Mesenchymal stem cell (in vitro differentiated cells and primary cell): ENCODE measurements around the gene SLC8A1.

ENCODE experiments used
- DNase-seq: peaks from one replicate; pipeline ENCODE4 v3.0.0-alpha.2; 2013
- H2AFZ ChIP-seq: one replicate; pipeline ENCODE4 v1.6.1; 2013; ENCODE audit warnings: low read depth, mild to moderate bottlenecking, control low read depth, inconsistent platforms, low read length, moderate library complexity
- H2AK5ac ChIP-seq: 2 replicates; pipeline ENCODE4 v1.6.1; 2013; ENCODE audit warnings: low read length, moderate library complexity, mild to moderate bottlenecking, inconsistent platforms; ENCODE audit not compliant: severe bottlenecking
- H2BK120ac ChIP-seq: one replicate; pipeline ENCODE4 v1.6.1; 2013; ENCODE audit warnings: low read depth, mild to moderate bottlenecking, inconsistent platforms, low read length, moderate library complexity
- H2BK12ac ChIP-seq, 2 experiments: one replicate each; pipeline ENCODE4 v1.6.1; 2013; ENCODE audit warnings: inconsistent platforms in 2 of 2, low read length in 2 of 2, mild to moderate bottlenecking in 2 of 2, moderate library complexity in 2 of 2, control low read depth in 1 of 2
- H2BK15ac ChIP-seq: one replicate; pipeline ENCODE4 v1.6.1; 2013; ENCODE audit warnings: mild to moderate bottlenecking, low read depth, inconsistent platforms; ENCODE audit not compliant: poor library complexity, severe bottlenecking
- H2BK5ac ChIP-seq: 2 replicates; pipeline ENCODE4 v1.6.1; 2013; ENCODE audit warnings: low read depth, mild to moderate bottlenecking, low read length, control low read depth, inconsistent platforms; ENCODE audit not compliant: poor library complexity, severe bottlenecking
- H3K14ac ChIP-seq, 2 experiments: one replicate each; pipeline ENCODE4 v1.6.1; 2013; ENCODE audit warnings: inconsistent platforms in 2 of 2, low read length in 2 of 2, control low read depth in 1 of 2, mild to moderate bottlenecking in 1 of 2, moderate library complexity in 1 of 2
- H3K18ac ChIP-seq, 2 experiments: one replicate each; pipeline ENCODE4 v1.6.1; 2013; ENCODE audit warnings: inconsistent platforms in 2 of 2, low read length in 2 of 2, control low read depth in 1 of 2, low read depth in 1 of 2, mild to moderate bottlenecking in 1 of 2
- H3K23ac ChIP-seq, 2 experiments: one replicate each; pipeline ENCODE4 v1.6.1; 2013; ENCODE audit warnings: inconsistent platforms in 2 of 2, low read length in 2 of 2, mild to moderate bottlenecking in 2 of 2, moderate library complexity in 2 of 2, control low read depth in 1 of 2
- H3K27ac ChIP-seq: 2 replicates; pipeline ENCODE4 v1.5.1; 2013; ENCODE audit warnings: mild to moderate bottlenecking, moderate library complexity, low read length, control low read depth, inconsistent platforms; ENCODE audit not compliant: poor library complexity, severe bottlenecking
- H3K27me3 ChIP-seq, 2 experiments: 2 replicates each; pipeline versions ENCODE4 v1.6.1 to v1.7.0; 2013; ENCODE audit warnings: low read length in 2 of 2, mild to moderate bottlenecking in 2 of 2, moderate library complexity in 2 of 2, control low read depth in 1 of 2, inconsistent platforms in 1 of 2; ENCODE audit not compliant: control insufficient read depth in 1 of 2, insufficient read depth in 1 of 2
- H3K36me3 ChIP-seq, 2 experiments: 2 replicates each; pipeline versions ENCODE4 v1.6.1 to v1.7.0; 2013; ENCODE audit warnings: low read length in 2 of 2, control low read depth in 1 of 2, inconsistent platforms in 1 of 2, low read depth in 1 of 2, mild to moderate bottlenecking in 1 of 2; ENCODE audit not compliant: insufficient read depth in 2 of 2, control insufficient read depth in 1 of 2
- H3K4ac ChIP-seq, 2 experiments: one replicate each; pipeline ENCODE4 v1.6.1; 2013; ENCODE audit warnings: inconsistent platforms in 2 of 2, low read length in 2 of 2, mild to moderate bottlenecking in 2 of 2, moderate library complexity in 2 of 2, control low read depth in 1 of 2, low read depth in 1 of 2
- H3K4me1 ChIP-seq: 2 replicates; pipeline ENCODE4 v1.6.1; 2013; ENCODE audit warnings: low read depth, low read length, control low read depth; ENCODE audit not compliant: control insufficient read depth, insufficient read depth
- H3K4me2 ChIP-seq: 2 replicates; pipeline ENCODE4 v1.6.1; 2013; ENCODE audit warnings: low read length, mild to moderate bottlenecking, inconsistent platforms; ENCODE audit not compliant: poor library complexity, severe bottlenecking
- H3K4me3 ChIP-seq, 2 experiments: 2 replicates each; pipeline versions ENCODE4 v1.5.1 to v1.7.0; 2013; ENCODE audit warnings: low read length in 2 of 2, mild to moderate bottlenecking in 2 of 2, control low read depth in 1 of 2, low read depth in 1 of 2; ENCODE audit not compliant: insufficient read depth in 1 of 2
- H3K79me1 ChIP-seq: replicated peaks from 2 replicates; pipeline ENCODE4 v1.6.1; 2013; ENCODE audit warnings: mild to moderate bottlenecking, control low read depth, low read length, inconsistent platforms; ENCODE audit not compliant: poor library complexity, severe bottlenecking
- H3K9ac ChIP-seq: 2 replicates; pipeline ENCODE4 v1.7.0; 2013; ENCODE audit warnings: mild to moderate bottlenecking, low read length, moderate library complexity
- H3K9me3 ChIP-seq: 2 replicates; pipeline ENCODE4 v1.7.0; 2013; ENCODE audit warnings: mild to moderate bottlenecking, low read length; ENCODE audit not compliant: control insufficient read depth
- H4K8ac ChIP-seq: one replicate; pipeline ENCODE4 v1.6.1; 2013; ENCODE audit warnings: inconsistent platforms, mild to moderate bottlenecking, low read length, moderate library complexity
- H4K91ac ChIP-seq: one replicate; pipeline ENCODE4 v1.6.1; 2013; ENCODE audit warnings: mild to moderate bottlenecking, low read length, inconsistent platforms
- WGBS: methylation state at CpG from one replicate; pipeline ENCODE4 v1.1.7; 2013; ENCODE audit warnings: mixed read lengths; 5-methylcytosine and 5-hydroxymethylcytosine counted together

The SLC8A1 gene

GRCh38 chr2:40130251-40130994, 321.5 kb downstream of the SLC8A1 start:
- Histone ChIP-seq H4K8ac (no peak overlapping the region), H3K27me3 (no peaks in the 10 kb centered on the region)

DNA sequence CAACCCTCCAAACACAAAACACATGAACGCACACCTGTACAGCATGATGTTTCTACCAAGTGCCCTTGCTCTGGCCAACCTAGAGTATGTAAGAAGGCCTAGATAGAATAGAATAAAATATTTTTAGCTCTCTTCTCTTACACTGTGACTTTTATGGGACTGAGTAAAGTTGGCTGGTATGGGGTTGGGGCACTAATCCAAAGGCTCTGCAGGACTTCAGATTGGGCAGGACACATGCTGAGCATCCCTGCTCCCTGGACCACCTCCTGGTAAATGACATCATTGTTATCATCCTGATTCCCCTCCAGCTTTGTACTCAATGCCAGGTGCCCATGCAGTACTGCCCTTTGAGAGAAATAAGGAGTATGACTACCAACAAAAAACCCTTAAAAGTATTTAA, 322.2 kb downstream of the SLC8A1 start:
- Histone ChIP-seq H2BK12ac (no peak overlapping the region), H3K4me3 (no peak overlapping the region), H3K27ac (no peak overlapping the region), H3K18ac (no peak overlapping the region), H3K27me3 (no peaks in the 10 kb centered on the region), H3K4ac (no peak overlapping the region), H2BK15ac (no peak overlapping the region), H3K9me3 (no peaks in the 10 kb centered on the region), H3K36me3 (no peaks in the 10 kb centered on the region), H3K79me1 (no peaks in the 10 kb centered on the region), H2AFZ (no peak overlapping the region), H4K8ac (peak overlapping the region; percentile 30), H3K4me2 (no peak overlapping the region), H3K4me1 (peaks cover 5% of the 10 kb centered on the region), H3K14ac (no peak overlapping the region), H3K23ac (no peak overlapping the region), H2AK5ac (no peak overlapping the region), H3K9ac (no peak overlapping the region), H2BK5ac (no peak overlapping the region), H2BK120ac (no peak overlapping the region), H4K91ac (no peak overlapping the region)
- no CpG with 5 or more reads among the region's 1 CpG for WGBS
- DNase-seq: no peak

More at GRCh38 chr2:40130251-40130994, 321.5 kb downstream of the SLC8A1 start:
- H4K91ac ChIP-seq: no peak overlapping the region
- H2BK5ac ChIP-seq: no peak overlapping the region
- H3K9ac ChIP-seq: no peak overlapping the region
- H2BK15ac ChIP-seq: no peak overlapping the region
- 37% methylated on average over 4 of the region's 4 CpGs for WGBS
- no peak overlapping the region for H2AFZ ChIP-seq
- H2AK5ac ChIP-seq: no peak overlapping the region
- no peak overlapping the region for H2BK12ac ChIP-seq
- H3K23ac ChIP-seq: no peak overlapping the region
- H3K4me1 ChIP-seq: peaks cover 5% of the 10 kb centered on the region
- H3K27ac ChIP-seq: no peak overlapping the region
- no peaks in the 10 kb centered on the region for H3K9me3 ChIP-seq
- no peak overlapping the region for H3K18ac ChIP-seq
- DNase-seq: peak; percentile 61
- H3K4ac ChIP-seq: no peak overlapping the region
- H3K36me3 ChIP-seq: no peaks in the 10 kb centered on the region
- no peak overlapping the region for H3K4me3 ChIP-seq
- H2BK120ac ChIP-seq: no peak overlapping the region
- H3K79me1 ChIP-seq: no peaks in the 10 kb centered on the region
- no peak overlapping the region for H3K14ac ChIP-seq
- no peak overlapping the region for H3K4me2 ChIP-seq

GRCh38 chr2:40128796-40129195, 323.1 kb downstream of the SLC8A1 start:
- no peak overlapping the region for H3K14ac ChIP-seq
- H3K9me3 ChIP-seq: no peaks in the 10 kb centered on the region
- H3K18ac ChIP-seq: no peak overlapping the region
- H4K8ac ChIP-seq: no peak overlapping the region
- no peak overlapping the region for H2AK5ac ChIP-seq
- no peak overlapping the region for H3K27ac ChIP-seq
- WGBS: 100% methylated on average over 1 of the region's 1 CpG
- no peak overlapping the region for H2BK5ac ChIP-seq
- H2BK120ac ChIP-seq: no peak overlapping the region
- no peaks in the 10 kb centered on the region for H3K36me3 ChIP-seq
- no peak overlapping the region for H3K4me2 ChIP-seq
- H4K91ac ChIP-seq: no peak overlapping the region
- H3K27me3 ChIP-seq: no peaks in the 10 kb centered on the region
- H2AFZ ChIP-seq: no peak overlapping the region
- peaks cover 5% of the 10 kb centered on the region for H3K4me1 ChIP-seq
- no peaks in the 10 kb centered on the region for H3K79me1 ChIP-seq
- no peak overlapping the region for H3K4ac ChIP-seq
- H2BK15ac ChIP-seq: no peak overlapping the region
- no peak overlapping the region for H3K4me3 ChIP-seq
- no peak overlapping the region for H3K23ac ChIP-seq
- DNase-seq: no peak
- H3K9ac ChIP-seq: no peak overlapping the region
- no peak overlapping the region for H2BK12ac ChIP-seq

DNA sequence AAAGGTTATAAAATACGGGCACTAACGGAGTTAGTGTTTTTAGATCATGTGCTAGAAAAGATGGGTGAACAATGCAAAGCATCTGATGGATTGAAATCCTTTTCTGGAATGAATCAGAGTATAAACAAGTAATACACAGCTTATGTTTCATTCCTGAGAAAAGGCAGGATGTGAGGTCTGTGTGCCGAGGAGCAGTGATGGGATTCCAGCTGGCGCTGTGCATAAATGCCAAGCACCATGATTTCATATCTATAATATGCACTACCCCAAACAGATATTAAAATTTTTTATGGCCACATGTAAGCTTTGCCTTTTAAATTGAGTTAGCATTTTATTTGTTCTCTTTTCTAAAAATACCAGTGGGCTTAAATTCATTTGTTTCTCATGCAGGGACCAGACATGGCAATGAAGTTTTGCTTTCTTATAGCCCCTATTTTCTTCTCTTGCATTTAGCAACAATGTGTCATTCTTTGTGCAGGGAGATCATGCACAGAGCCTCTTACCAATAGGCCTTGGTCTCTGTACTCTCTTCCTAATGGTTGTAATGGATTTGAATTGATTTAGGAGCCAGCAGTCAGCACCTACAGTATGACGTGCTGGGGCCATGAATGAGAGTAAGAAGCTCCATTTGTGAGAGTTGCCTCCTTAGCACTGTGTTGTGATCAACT, 323.9 kb downstream of the SLC8A1 start:
- no peak overlapping the region for H3K18ac ChIP-seq
- no peak overlapping the region for H3K9ac ChIP-seq
- WGBS: 88% methylated on average over 5 of the region's 5 CpGs
- no peak overlapping the region for H4K8ac ChIP-seq
- no peak overlapping the region for H2AK5ac ChIP-seq
- no peaks in the 10 kb centered on the region for H3K36me3 ChIP-seq
- H3K4ac ChIP-seq: no peak overlapping the region
- peaks cover 5% of the 10 kb centered on the region for H3K4me1 ChIP-seq
- no peak overlapping the region for H3K23ac ChIP-seq
- H2AFZ ChIP-seq: no peak overlapping the region
- no peak overlapping the region for H2BK120ac ChIP-seq
- H3K4me2 ChIP-seq: no peak overlapping the region
- H3K27ac ChIP-seq: peak overlapping the region; percentile 5
- no peaks in the 10 kb centered on the region for H3K9me3 ChIP-seq
- no peak overlapping the region for H2BK5ac ChIP-seq
- H3K14ac ChIP-seq: no peak overlapping the region
- no peak for DNase-seq
- H3K27me3 ChIP-seq: no peaks in the 10 kb centered on the region
- H3K79me1 ChIP-seq: no peaks in the 10 kb centered on the region
- no peak overlapping the region for H4K91ac ChIP-seq
- no peak overlapping the region for H3K4me3 ChIP-seq
- no peak overlapping the region for H2BK12ac ChIP-seq
- H2BK15ac ChIP-seq: no peak overlapping the region
